Hematopoietic multipotent progenitor cell treated with erythropoietin and hydrocortisone succinate and interleukin-3 and kit ligand, for 6 days (in vitro differentiated cells): ENCODE measurements around the gene TLE3.

Experiments used
- DNase-seq: peaks from one replicate; pipeline ENCODE4 v3.0.0-alpha.2; 2015

TLE3 gene

DNA sequence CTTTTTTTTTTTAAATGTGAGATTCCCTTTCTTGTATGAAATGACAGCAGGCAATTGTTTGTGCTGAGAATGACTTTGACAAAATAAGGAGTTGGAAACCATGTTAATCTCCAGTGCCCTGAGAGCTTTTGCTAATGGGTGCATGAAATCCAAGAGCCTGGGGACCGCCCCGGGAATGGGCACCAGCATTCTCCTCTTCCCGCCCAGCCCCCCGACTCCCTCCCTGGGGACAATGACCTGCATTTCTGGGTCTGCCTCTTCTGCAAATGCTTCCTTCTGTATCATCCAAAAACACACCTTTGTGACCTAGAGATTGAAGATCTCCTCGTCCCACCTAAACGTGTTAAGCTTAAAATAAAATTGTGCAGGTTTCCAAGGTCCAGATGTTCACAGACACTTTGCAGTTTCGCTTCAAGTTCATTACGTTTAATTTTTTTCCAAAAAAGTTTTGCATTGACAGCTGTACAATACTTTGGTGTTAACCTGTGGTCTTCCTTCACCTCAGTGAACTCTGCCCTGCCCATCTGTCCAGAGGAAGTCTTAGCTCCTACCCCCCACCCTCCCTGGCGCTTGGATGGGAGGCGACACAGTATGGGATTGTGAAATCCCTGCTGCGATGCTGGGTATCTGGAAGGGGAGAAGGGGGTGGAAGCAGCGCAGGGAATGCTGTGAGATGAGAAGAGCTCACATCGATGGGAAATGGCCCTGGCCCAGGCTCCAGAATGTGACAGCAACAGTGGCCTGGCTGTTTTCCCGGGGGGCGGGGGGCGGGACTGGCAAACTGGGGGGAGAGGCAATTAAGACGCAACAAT lies 50.1 kb downstream of the TLE3 start:
- DNase-seq = no peak

DNA sequence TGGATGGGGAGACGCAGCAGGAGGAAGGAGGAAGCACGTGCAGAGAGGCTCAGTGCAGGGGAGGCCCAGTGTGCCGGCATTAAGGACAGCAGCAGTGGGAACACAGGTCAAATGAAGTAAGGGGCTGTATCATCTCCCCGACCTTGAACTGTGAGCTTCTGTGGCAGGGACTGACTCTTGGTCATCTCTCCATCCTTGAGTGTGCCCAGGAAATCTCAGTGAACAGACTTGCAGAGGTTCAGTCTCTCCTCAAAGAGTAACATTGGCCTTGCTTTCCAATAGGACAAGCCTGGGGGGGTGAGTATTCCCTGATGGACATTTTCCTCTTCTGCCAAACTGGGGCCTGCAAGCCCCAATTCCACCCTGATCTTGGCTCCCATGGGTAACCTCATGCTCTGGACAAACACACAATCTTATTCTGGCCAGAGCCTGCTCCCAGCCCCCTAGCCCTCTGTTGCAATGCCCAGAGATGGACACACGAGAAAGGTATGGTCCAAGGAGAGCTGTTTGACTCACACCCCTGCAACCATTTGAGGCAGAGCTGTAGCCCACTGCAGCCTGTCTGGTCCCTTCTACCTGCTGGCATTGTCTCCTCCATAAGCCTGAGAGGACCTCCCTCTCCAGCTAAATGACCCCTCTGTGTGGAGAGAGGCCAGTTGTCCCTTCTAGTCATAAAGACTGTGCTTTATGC lies 50.9 kb downstream of the TLE3 start:
- no peak for DNase-seq

DNA sequence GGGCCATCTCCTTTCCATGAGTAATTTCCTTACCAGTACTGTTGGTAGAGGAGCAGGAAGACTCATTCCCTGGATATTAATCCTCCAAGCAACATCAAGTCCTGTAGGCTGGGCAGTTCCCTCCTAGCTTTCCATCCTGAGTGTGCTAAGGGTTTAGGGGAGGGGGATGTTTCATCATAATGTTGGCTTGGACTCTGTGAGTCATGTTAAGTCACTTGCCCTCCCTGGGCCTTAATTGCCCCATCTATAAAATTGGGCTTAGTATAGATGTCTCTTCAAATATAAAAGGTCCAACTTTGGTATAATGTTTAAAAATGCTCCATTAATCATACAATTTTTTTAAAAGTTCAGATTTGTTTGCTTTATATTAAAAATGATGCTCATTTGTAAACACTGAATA lies 52.7 kb downstream of the TLE3 start:
- DNase-seq = no peak

DNA sequence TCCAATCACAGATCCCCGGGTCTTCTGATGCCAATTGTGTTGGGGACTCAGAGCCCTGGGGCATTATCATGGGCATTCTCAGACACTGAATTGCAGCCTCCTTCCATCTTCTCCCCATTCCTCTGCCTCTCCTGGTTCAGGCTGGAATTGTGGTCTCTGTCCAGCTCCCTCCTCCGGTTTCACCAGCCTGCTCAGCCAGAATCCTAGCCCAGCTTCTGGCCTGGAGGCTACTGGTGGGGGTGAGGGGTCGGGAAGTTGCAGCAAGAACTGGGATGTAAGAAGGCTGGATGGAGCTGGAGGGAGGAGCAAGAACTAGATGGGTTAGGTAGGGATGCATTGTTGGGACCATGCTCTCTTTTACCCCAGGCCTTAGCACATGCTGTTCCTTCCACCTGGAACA lies 53.5 kb downstream of the TLE3 start:
- no peak for DNase-seq

DNA sequence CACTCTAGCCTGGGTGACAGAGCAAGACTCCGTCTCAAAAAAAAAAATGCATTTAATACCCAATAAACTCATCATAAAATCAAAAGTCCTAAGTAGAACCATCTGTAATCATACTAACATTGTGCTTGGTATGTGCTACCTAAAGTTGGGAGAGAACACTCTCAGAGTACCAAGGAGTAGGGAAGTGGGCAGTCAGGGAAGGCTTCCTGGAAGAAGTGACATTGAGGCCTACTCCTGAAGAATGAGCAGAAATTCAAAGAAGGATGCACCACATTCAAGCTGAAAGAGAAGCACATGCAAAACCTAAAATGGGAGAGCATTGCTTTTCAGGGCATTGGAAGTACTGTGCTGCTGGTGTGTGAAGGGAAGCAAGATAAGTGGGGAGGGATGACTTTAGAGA lies 54.1 kb downstream of the TLE3 start:
- no peak for DNase-seq

DNA sequence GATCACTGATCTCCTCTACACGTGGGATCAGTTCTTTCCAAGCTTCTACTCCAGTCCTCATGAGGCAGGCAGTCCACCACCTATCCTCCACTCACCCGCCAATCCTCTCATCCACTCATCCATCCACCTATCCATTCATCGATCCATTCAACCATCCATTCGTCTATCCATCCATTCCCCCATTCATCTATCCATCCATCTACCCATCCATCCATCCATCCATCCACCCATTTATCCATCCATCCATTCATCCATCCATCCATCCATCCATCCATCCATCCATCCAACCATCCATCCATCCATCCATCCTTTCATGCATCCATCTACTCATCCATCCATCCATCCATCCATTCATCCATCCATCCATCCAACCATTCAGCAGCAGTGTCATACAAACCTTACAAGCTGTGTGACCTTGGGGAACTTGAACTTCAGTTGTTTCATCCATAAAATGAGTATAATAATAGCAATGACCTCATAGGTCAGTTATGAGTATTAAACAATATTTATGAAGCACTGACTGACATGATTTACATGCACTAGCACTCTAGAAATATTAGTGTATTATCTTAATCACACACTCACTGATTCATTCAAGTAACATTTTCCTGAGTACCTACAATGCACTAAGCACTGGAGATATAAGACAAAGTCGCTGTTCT lies 55.0 kb downstream of the TLE3 start:
- DNase-seq = no peak

DNA sequence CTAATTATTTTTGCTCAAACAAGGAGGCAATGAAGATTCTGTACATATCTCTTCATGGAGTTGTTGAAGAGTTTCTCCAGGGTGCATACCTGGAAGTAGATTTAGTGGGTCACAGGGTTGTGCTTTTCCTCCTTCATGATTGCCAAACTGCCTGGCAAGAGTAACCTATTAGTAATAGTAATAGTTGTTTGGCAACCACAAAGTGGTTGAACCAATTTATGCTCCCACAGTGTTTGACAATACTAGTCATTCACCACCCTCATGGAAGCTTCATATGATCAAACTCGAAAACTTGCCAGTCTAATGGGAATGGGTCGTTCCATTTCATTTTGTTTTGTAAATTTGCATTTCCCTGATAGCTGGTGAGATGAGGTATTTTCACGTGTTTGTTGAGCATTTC lies 57.8 kb downstream of the TLE3 start:
- DNase-seq = no peak

DNA sequence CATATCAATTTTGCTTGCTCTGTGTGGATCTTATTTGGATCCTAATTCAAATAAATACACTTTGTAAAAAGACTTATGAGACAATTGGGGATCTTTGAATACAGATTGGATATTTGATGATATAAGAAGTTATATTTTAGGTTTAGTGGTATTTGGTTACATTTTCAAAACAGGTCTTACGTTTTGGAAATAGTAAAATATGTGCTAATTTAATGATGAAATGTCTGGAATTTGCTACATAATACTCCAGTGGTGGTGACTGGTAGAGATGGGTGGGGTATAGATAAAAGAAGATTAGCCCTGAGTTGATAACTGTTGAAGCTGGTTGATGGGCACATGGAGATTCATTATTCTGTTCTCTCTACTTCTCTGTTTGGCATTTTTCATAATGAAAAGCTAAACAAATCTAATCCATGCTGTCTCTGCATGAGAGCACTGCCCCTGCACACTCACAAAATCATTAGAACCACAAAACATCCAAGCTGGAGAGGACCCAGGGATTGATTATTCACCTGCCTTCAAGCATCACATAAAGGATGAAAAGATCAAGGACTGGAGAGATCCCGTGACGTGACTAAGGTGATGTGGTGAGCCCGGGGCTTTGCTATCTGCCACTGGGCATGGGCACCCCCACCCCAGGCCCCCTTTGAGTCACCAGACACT lies 58.9 kb downstream of the TLE3 start:
- no peak for DNase-seq

DNA sequence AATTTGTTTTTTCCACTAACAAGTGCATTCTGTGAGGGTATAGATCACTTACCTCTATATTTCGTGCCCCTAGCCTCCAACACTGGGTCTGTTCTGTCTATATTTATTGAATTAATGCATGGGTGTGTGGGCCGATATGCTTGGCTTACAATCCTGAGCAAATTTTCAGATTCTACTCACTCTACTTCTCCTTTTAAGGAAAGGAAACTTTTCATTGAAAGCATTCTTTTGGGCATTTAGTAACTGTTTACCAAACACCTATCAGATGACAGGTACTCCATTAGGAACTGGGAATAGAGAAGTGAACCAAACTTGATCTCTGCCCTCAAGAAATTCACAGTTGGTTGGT lies 60.5 kb downstream of the TLE3 start:
- no peak for DNase-seq

DNA sequence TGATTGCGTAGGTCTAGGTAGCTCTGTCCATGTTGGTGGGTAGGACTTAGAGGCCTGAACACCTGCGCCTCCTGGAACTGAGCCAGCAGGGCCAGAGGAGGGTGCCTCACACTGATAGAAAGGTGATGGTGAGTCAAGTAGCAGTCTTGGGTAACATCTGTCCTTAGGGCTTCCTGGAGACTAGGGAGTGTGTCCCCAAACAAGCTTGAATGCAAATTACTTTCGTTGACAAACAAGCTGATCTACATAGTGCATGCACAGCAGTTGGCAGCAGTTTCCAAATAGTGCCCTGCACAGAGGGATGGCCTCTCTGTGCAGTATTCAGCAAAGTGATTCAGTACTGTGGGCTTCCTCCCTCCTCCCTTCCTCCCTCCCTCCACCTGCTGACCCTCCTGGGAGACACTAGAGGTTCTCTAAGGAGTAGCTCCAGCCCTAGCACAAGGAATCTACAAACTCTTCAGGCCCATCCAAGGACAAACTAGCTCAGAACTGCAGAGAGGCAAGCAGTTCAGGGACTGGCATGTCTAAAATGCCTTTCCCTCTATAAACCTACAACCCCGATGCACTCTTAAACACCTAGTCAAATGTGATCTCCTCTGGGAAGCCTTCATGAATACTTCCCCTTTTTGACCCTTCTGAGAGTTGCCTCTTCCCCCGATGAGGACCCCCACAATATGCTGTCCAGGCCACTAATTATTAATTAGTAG lies 61.0 kb downstream of the TLE3 start:
- DNase-seq = no peak

DNA sequence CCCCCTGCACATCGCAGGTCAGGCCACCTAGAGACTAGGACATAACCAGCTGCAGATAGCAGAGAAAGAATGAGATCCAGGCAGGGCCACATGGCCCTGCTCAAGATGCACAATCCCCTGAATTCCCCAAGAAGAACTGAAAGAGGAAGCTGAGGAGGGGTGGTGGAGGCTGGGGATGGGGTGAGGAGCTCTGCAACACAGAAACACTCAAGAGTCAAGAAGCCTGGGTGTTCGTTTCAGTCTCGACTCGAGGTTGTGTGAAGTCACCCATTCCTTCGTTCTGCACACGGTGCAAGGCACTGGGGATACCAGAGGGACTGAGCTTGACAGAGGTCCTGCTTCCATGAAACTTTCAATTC lies 62.0 kb downstream of the TLE3 start:
- DNase-seq = no peak

DNA sequence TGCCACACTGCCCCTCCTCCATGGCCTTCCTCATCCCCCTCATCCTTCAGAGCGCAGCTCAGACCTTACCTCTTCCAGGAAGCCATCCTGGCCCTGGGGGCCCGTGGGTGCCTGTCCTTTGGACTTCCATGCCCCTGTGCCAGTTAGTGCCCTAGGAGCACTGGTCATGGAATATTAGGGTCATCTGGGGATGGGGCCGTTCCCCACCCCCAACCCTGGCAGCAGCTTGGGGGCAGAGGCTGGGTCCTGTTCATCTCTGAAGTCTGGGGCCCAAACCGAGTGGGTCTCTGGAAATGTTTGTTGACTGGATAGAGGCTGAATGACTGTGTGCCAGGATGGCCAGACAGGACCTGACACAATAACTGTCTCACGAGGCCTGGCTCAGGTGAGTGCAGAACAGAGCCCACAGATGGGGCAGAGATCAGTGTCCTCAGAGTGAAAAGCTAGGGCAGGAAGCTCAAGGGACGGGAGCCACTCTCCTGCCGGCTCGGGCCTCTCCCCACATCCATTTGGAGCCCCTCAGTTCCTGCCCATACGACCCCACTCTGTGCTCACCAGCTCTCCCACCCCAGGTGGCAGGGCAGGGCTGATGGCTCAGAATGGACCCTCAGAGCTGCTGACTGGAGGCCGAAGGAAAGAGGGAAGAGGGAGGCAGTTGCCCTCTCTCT lies 62.5 kb downstream of the TLE3 start:
- DNase-seq = no peak

DNA sequence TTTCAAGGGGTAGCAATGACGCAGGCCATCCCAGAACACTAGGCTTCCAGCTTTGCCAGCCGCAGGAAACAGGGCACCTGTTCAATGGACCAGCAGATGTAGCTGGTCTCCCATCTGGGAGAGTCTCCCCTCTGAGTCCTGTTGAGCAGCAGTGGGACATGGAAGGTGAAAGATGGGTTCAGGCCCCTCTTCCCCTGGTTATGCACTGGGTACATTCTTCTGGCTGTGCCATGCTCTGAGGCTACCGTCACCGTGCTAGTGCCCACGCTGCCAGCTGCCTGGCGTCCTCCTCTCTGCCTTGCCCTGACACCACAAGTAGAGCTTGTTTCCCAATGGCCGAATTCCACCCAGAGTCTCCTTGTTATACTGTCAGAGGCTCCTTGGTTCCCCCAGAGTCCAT lies 63.1 kb downstream of the TLE3 start:
- DNase-seq = no peak

DNA sequence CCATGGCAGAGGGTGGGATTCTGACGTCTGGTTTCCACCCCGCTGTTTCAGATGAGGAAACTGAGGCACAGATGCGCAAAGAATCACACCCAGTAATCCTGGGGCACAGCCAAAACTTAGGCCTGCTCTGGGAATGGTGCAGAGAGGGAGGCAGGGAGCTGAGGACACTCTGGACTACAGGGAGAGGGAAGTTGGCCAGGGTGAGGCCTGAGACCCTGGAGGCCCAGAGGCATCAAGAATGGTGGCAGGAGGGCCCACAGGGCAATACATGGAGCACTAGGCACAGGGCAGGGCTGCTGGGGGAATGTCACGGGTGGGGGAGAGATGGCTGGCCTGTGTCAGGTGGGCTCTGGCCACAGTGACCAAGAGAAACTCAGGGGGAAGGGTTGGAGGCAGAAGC lies 63.6 kb downstream of the TLE3 start:
- DNase-seq = no peak

DNA sequence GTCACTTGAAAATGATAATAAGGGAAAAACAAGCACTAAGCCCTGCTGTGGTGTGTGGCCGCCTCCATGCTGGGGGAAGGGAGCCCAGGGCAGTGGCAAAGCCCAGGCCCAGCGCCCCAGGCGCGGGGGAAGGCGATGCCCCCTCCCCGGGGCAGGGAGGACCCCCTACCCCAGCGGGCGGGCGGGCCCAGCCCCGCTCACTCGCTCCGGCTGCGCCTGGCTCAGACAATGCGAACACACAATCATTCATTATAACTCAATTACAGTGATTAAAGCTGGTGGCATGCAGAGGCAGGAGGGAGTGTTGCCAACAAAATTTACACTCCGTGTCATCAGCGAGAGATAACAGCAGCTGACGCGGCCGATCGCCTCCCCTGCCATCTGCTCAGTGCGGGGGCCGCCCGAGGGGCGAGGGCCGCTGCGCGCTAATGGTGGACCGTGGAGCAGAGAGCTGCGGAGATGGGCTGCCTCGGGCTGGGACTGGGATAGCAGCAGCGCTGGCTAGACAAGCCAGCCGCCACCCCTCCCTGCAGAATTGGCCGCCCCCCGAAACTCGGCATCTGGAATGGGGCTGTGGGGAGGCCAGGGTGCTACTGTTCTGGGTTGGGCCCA lies 64.1 kb downstream of the TLE3 start:
- DNase-seq = no peak

DNA sequence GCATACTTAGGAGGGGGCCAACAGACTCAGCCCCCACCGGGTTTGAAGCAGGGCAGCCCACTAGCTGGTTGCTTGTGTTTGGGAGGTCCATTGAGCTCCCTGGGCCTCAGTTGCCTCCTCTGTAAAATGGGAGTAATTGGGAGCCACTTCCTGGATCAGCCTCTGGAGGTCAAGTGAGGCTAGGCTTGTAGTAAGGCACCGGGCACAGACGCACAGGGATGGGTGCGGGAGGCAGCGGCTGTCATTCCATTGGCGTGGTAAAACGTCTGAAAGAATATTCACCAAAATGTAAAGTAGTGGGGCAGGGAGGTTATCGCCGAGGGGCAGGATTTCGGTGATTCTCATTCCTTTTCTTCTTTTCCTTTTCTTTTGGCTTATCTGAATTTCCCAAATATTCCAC lies 64.6 kb downstream of the TLE3 start:
- DNase-seq = no peak

DNA sequence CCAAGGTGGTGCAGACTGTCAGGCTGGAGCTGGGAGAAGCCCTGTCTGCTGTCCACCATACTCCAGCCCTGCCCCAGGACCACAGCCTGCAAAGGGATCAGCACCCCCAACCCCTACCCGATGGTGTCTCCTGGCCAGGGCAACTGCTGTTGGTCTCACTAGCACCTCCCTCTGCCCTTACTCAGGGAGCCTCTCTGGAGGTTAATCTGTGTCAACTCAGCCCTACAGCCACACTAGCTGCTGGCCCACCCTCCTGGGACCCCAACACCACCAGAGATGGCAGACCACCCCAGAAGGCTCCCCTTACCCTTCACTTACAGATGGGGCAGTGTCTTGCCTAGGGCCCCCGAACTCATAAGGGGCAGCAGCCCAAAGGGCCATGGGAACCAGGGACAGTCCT lies 65.2 kb downstream of the TLE3 start:
- no peak for DNase-seq

DNA sequence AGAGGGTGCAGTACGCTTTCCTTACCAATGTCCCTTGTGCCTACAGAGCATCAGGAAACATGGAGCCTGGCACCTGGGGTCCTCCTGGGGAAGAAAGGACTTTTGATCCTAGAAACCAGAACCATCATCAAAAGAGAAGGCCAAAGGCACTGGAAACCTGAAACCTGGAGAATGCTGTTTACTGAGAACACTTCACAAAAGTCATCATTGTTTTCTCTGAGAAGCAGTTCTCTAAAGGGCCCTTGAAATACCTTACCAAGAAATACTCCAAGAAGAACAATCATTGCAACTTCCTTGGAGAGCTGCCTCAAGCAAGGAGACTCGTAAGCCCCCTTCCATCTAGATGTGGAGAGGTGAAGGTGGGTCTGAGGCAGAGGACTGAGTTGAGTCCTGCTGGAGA lies 66.0 kb downstream of the TLE3 start:
- DNase-seq = no peak

DNA sequence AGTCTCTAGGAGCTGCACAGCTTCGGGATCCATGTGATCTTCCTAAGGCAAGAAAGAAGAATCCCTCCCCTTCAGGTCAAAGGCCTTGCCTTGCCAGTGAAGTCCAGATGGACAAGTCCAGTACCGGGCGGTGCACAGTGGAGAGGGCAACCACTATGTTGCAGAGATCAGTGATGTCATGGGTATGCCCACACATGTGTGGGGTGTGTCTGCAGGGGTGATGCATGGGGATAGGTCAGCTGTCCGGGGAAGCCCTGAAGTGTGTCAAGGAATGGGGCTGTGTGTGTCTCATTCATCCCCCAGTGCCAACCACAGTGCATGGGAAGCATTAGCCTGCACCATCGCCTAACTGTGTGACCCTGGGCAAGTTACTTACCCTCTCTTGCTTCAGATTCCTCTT lies 66.5 kb downstream of the TLE3 start:
- DNase-seq = no peak

DNA sequence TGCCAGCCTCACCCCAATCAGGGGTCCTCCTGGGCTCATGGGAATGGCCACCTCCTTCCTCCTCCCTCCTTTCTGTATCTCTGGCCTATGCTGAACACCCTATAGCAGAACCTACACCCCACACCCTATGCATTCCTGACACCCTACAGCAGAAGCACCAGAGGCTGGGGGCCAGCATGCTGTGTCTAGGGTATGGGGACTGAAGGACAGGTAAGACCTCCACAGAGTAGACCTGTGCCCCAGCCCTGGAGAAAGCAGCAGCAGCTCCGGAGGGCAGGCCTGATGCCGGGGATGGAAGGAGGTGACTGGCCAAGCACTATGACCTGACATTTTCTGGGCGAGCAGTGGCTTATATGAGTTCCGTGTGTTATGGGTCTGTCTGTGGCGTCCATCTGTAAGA lies 66.9 kb downstream of the TLE3 start:
- no peak for DNase-seq

DNA sequence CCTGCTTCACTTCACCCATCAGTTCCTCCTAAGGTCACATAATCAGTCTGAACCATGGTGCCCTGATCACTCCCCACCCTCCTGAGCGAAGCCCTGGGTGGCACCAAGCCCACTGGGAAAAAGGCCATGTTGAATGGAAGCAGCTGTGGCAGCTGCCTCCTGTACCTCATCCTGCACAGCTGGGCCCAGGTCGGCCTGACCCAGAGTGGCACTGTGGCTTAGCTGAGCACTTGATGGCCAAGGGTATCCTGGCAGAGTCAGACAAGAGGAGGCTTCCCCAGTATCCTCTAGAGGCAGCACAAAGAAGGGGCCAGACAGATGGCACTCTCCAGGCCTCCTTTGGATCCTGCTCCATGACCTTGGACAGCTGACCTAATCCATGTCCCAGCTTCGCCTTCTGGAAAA lies 68.4 kb downstream of the TLE3 start:
- no peak for DNase-seq

DNA sequence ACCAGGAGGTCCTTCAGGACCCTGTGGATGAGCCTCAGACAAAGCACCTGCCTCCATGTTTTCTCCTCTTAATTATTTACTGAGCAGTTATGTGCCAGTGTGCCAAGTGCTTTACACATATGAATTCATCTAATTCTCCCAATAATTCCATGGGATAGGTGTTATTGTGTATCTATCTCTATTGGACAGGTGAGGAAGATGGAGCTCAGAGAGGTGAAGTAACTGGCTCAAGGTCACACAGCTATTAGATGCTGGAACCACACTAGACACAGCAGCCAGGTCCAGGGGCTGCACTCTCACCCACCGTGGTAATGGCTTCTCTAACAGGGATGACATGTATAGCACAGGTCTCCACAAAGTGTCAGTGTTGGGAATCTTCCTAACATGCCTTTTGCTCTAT lies 70.2 kb downstream of the TLE3 start:
- no peak for DNase-seq
